T-helper 9 cell (primary cell): ENCODE measurements around the gene MCM10.

Experiments used
- DNase-seq: peaks from one replicate; pipeline ENCODE4 v3.0.0-alpha.2; 2020

The MCM10 gene

GRCh38 chr10:13167568-13167967, 6.2 kb downstream of the MCM10 start:
- no peak for DNase-seq

- no peak for DNase-seq
Measured at GRCh38 chr10:13168781-13169180, 7.4 kb downstream of the MCM10 start.

GRCh38 chr10:13173616-13174015, 12.3 kb downstream of the MCM10 start:
- DNase-seq: no peak

GRCh38 chr10:13180788-13181187, 19.4 kb downstream of the MCM10 start:
- no peak for DNase-seq

- no peak for DNase-seq
Measured at GRCh38 chr10:13182424-13182823, 21.1 kb downstream of the MCM10 start.

GRCh38 chr10:13183625-13184024, 22.3 kb downstream of the MCM10 start:
- DNase-seq: no peak

- no peak for DNase-seq
Measured at GRCh38 chr10:13184276-13184675, 22.9 kb downstream of the MCM10 start.

- DNase-seq: no peak
Measured at GRCh38 chr10:13184730-13185514, 23.6 kb downstream of the MCM10 start.

- DNase-seq: no peak
Measured at GRCh38 chr10:13187135-13187534, 25.8 kb downstream of the MCM10 start.

- DNase-seq: no peak
Measured at GRCh38 chr10:13188593-13188992, 27.2 kb downstream of the MCM10 start.

- DNase-seq: no peak
Measured at GRCh38 chr10:13189961-13190360, 28.6 kb downstream of the MCM10 start.

GRCh38 chr10:13190816-13191215, 29.5 kb downstream of the MCM10 start:
- DNase-seq: no peak

- no peak for DNase-seq
Measured at GRCh38 chr10:13191362-13191761, 30.0 kb downstream of the MCM10 start.

- DNase-seq: no peak
Measured at GRCh38 chr10:13193637-13194036, 32.3 kb downstream of the MCM10 start.

GRCh38 chr10:13195016-13195415, 33.7 kb downstream of the MCM10 start:
- no peak for DNase-seq

GRCh38 chr10:13201132-13201531, 39.8 kb downstream of the MCM10 start:
- no peak for DNase-seq

- no peak for DNase-seq
Measured at GRCh38 chr10:13206091-13206490, 44.7 kb downstream of the MCM10 start.

GRCh38 chr10:13206546-13207443, 45.4 kb downstream of the MCM10 start:
- DNase-seq: no peak

- no peak for DNase-seq
Measured at GRCh38 chr10:13213163-13213562, 51.8 kb downstream of the MCM10 start.

GRCh38 chr10:13218878-13219277, 57.5 kb downstream of the MCM10 start:
- no peak for DNase-seq

- no peak for DNase-seq
Measured at GRCh38 chr10:13219685-13220670, 58.6 kb downstream of the MCM10 start.

- no peak for DNase-seq
Measured at GRCh38 chr10:13221572-13221971, 60.2 kb downstream of the MCM10 start.

- DNase-seq: no peak
Measured at GRCh38 chr10:13222151-13222550, 60.8 kb downstream of the MCM10 start.
